ENCODE results near the gene SAMMSON. TPM values are rescaled to one million over a fixed set of nuclear protein-coding genes. Genes with fewer than 3 reads are reported as not detected.

Gene SAMMSON
- total RNA-seq, 1 experiment from 2014 or later = not detected

GRCh38 chr3:69976021-69976420 is 23.5 kb upstream of the SAMMSON start:
- no peak overlapping the region for H3K4me3 ChIP-seq (ENCODE audit: low read depth in 2 of 2, low read length in 2 of 2)
- POLR2A ChIA-PET = no interaction called here
- H3K27ac ChIP-seq (ENCODE audit: low read length) = no peak overlapping the region
- no peaks in the 10 kb centered on the region for H3K27me3 ChIP-seq (ENCODE audit: control insufficient read depth, insufficient read depth, low read length)
- no peaks in the 10 kb centered on the region for H3K9me3 ChIP-seq (ENCODE audit: control insufficient read depth, insufficient read depth, low read depth, low read length)
- H3K4me1 ChIP-seq (ENCODE audit: control insufficient read depth, insufficient read depth, low read length) = no peaks in the 10 kb centered on the region
- CTCF ChIA-PET = no interaction called here
- intact Hi-C loops (cut with micrococcal nuclease; ENCODE audit: unreplicated experiment) (no loop called here), in situ Hi-C loops (cut with HindIII; ENCODE audit: low pct_unique_long_range_greater_than_20kb, low sequenced_read_pairs) (no loop called here)
- H3K36me3 ChIP-seq (ENCODE audit: control insufficient read depth, insufficient read depth, low read length) = no peaks in the 10 kb centered on the region
- no peak for ATAC-seq
- TF ChIP-seq, protein P1, sequence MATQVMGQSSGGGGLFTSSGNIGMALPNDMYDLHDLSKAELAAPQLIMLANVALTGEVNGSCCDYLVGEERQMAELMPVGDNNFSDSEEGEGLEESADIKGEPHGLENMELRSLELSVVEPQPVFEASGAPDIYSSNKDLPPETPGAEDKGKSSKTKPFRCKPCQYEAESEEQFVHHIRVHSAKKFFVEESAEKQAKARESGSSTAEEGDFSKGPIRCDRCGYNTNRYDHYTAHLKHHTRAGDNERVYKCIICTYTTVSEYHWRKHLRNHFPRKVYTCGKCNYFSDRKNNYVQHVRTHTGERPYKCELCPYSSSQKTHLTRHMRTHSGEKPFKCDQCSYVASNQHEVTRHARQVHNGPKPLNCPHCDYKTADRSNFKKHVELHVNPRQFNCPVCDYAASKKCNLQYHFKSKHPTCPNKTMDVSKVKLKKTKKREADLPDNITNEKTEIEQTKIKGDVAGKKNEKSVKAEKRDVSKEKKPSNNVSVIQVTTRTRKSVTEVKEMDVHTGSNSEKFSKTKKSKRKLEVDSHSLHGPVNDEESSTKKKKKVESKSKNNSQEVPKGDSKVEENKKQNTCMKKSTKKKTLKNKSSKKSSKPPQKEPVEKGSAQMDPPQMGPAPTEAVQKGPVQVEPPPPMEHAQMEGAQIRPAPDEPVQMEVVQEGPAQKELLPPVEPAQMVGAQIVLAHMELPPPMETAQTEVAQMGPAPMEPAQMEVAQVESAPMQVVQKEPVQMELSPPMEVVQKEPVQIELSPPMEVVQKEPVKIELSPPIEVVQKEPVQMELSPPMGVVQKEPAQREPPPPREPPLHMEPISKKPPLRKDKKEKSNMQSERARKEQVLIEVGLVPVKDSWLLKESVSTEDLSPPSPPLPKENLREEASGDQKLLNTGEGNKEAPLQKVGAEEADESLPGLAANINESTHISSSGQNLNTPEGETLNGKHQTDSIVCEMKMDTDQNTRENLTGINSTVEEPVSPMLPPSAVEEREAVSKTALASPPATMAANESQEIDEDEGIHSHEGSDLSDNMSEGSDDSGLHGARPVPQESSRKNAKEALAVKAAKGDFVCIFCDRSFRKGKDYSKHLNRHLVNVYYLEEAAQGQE (IDR thresholded peaks at IDR 0.05; ENCODE audit: insufficient read depth in 1 of 2, low read depth in 2 of 2, low read length in 1 of 2) = no peak
- TF ChIP-seq SIN3A (IDR thresholded peaks at IDR 0.05; ENCODE audit: borderline replicate concordance, insufficient read depth, low read depth, low read length) (no peak), TCF7L2 (IDR thresholded peaks at IDR 0.05; ENCODE audit: low read depth, low read length) (no peak), CTCF (IDR thresholded peaks at IDR 0.05) (no peak), POLR2AphosphoS5 (IDR thresholded peaks at IDR 0.05; ENCODE audit: low read depth, low read length) (no peak)
- BruUV-seq (replicated peaks) = no TSS peak
- no peak for DNase-seq (ENCODE audit: low read depth, low spot score)

GRCh38 chr3:69983546-69984265 is 15.8 kb upstream of the SAMMSON start:
- H3K4me3 ChIP-seq (ENCODE audit: low read depth in 2 of 2, low read length in 2 of 2) = no peak overlapping the region
- TF ChIP-seq CTCF (IDR thresholded peaks at IDR 0.05) (no peak), SIN3A (IDR thresholded peaks at IDR 0.05; ENCODE audit: borderline replicate concordance, insufficient read depth, low read depth, low read length) (no peak), TCF7L2 (IDR thresholded peaks at IDR 0.05; ENCODE audit: low read depth, low read length) (no peak), POLR2AphosphoS5 (IDR thresholded peaks at IDR 0.05; ENCODE audit: low read depth, low read length) (no peak)
- TF ChIP-seq, protein P1 (IDR thresholded peaks at IDR 0.05; ENCODE audit: insufficient read depth in 1 of 2, low read depth in 2 of 2, low read length in 1 of 2) = no peak
- no peak overlapping the region for H3K27ac ChIP-seq (ENCODE audit: low read length)
- ATAC-seq (no peak), DNase-seq (ENCODE audit: low read depth, low spot score) (no peak)
- POLR2A ChIA-PET = no interaction called here
- no peaks in the 10 kb centered on the region for H3K4me1 ChIP-seq (ENCODE audit: control insufficient read depth, insufficient read depth, low read length)
- no peaks in the 10 kb centered on the region for H3K9me3 ChIP-seq (ENCODE audit: control insufficient read depth, insufficient read depth, low read depth, low read length)
- BruUV-seq (replicated peaks) = no TSS peak
- CTCF ChIA-PET = no interaction called here
- intact Hi-C loops (cut with micrococcal nuclease; ENCODE audit: unreplicated experiment) = no loop called here
- no peaks in the 10 kb centered on the region for H3K36me3 ChIP-seq (ENCODE audit: control insufficient read depth, insufficient read depth, low read length)
- no peaks in the 10 kb centered on the region for H3K27me3 ChIP-seq (ENCODE audit: control insufficient read depth, insufficient read depth, low read length)
- in situ Hi-C loops (cut with HindIII; ENCODE audit: low pct_unique_long_range_greater_than_20kb, low sequenced_read_pairs) = no loop called here
